Peyer's patch (tissue), 4 donors: Measurements from ENCODE around the gene PPP1R1B.

Experiments used
- CTCF ChIP-seq, 6 experiments: fragments of 450-650 bp in 4 of 6; fragments of 200-600 bp in 2 of 6; sonication (generic) in 1 of 6; IDR thresholded peaks; one replicate each; pipeline ENCODE4 v1.5.1; 2017 to 2019; ENCODE audit warnings: antibody characterized with exemption in 6 of 6, mild to moderate bottlenecking in 3 of 6, moderate library complexity in 1 of 6
- POLR2A ChIP-seq, 2 donors: fragments of 450-650 bp; IDR thresholded peaks; one replicate each; pipeline ENCODE4 v1.5.1; 2017; ENCODE audit warnings: antibody characterized with exemption in 2 of 2, mild to moderate bottlenecking in 2 of 2, moderate library complexity in 2 of 2

- TF ChIP-seq CTCF (IDR thresholded peaks at IDR 0.05), result no peak
- no peak for TF ChIP-seq POLR2A (IDR thresholded peaks at IDR 0.05)
Observed at GRCh38 chr17:39603304-39604016, 23.3 kb upstream of the PPP1R1B start.
